NT2/D1 (cell line): ENCODE results near the gene AP1M2.

Experiments used
- SUZ12 ChIP-seq: IDR thresholded peaks from 2 replicates; pipeline ENCODE4 v1.6.1; 2011; ENCODE audit not compliant: insufficient read length, insufficient read depth; ENCODE audit errors: extremely low read depth
- ZNF274 ChIP-seq: IDR thresholded peaks from 2 replicates; pipeline ENCODE4 v1.6.1; 2011; ENCODE audit warnings: mild to moderate bottlenecking, low read depth, low read length

GRCh38 chr19:10625003-10625761 is 38.1 kb upstream of the AP1M2 start, which contains the start of gene SLC44A2:
- TF ChIP-seq ZNF274 (no peak), SUZ12 (no peak)
